BLaER1 treated with 17β-estradiol and CSF1 and Interleukin-3, amounts not matched to agents 10 nM and 100 nM (cell line): ENCODE measurements around the gene ESRRG.
"Not testable (repeated sequence)": the region's sequence is repeated elsewhere in the genome, so short reads cannot be mapped to it uniquely, and the experiment has no call there.

Experiments used
- H3K27ac ChIP-seq, 11 experiments: shearing (Covaris generic); formaldehyde crosslinking; 2 replicates each; pipeline ENCODE4 v1.8.1; 2022
- H3K27me3 ChIP-seq, 11 experiments: shearing (Covaris generic); formaldehyde crosslinking; 2 replicates each; pipeline ENCODE4 v1.8.1; 2022
- H3K36me3 ChIP-seq, 11 experiments: shearing (Covaris generic); formaldehyde crosslinking; 2 replicates each; pipeline ENCODE4 v1.8.1; 2022
- H3K4me1 ChIP-seq, 10 experiments: shearing (Covaris generic); formaldehyde crosslinking; 2 replicates each; pipeline ENCODE4 v1.8.1; 2022
- H3K4me2 ChIP-seq, 11 experiments: shearing (Covaris generic); formaldehyde crosslinking; 2 replicates each; pipeline ENCODE4 v1.8.1; 2022
- H3K4me3 ChIP-seq, 10 experiments: shearing (Covaris generic); formaldehyde crosslinking; 2 replicates each; pipeline ENCODE4 v1.8.1; 2022
- H3K9ac ChIP-seq, 11 experiments: shearing (Covaris generic); formaldehyde crosslinking; 2 replicates each; pipeline ENCODE4 v1.8.1; 2022
- H3K9me3 ChIP-seq, 11 experiments: shearing (Covaris generic); formaldehyde crosslinking; replicated peaks in 1 of 11; 2 replicates each; pipeline ENCODE4 v1.8.1; 2022
- H4K20me1 ChIP-seq, 11 experiments: shearing (Covaris generic); formaldehyde crosslinking; 2 replicates each; pipeline ENCODE4 v1.8.1; 2022
- Cebpa-rat ChIP-seq, 11 experiments: shearing (Covaris generic); IDR thresholded peaks; 2 replicates each; pipeline ENCODE4 v1.8.1; 2022

Gene ESRRG

DNA sequence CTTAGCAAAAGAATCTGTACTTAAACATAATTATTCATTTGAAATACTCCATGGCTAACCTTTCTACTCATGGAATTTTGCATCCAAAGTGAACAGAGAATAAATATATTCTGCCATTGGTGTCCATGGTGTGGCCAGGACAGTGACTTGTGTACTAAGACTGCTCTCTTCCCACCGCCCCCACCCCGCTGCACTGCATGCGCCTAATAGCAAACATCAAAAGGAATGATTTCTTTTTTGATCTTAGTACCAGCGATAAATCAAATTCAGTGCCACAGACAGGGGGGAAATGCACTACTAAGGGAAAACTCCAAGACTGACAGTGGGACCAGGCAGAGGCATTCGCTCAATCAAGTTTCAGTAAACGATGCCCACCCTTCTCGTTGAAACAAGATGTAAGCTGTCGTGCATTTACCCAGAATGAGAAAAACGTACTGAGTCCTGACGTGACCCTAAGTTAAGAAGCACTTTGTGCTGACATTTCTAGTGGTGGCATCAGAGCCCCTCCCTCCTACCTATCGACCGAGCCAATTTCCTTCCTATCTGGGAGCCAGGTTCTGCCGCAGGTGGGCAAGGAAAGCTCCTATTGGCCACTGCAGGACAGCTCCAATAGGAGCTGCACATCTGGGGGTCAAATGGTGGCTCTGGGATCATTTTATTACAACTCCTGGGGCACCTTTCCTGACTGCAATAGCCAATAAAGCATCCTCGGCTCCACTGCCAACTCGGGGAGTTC lies 12.5 kb downstream of the ESRRG start:
- H3K36me3 ChIP-seq: no peaks in the 10 kb centered on the region
- H3K4me2 ChIP-seq: no peak overlapping the region
- no peaks in the 10 kb centered on the region for H3K4me1 ChIP-seq
- H3K9ac ChIP-seq: no peak overlapping the region
- H3K9me3 ChIP-seq: no peaks in the 10 kb centered on the region
- no peak for TF ChIP-seq Cebpa-rat (IDR thresholded peaks at IDR 0.05)
- H3K27ac ChIP-seq: no peak overlapping the region
- H3K27me3 ChIP-seq: no peaks in the 10 kb centered on the region
- no peak overlapping the region for H3K4me3 ChIP-seq
- H4K20me1 ChIP-seq: no peaks in the 10 kb centered on the region

DNA sequence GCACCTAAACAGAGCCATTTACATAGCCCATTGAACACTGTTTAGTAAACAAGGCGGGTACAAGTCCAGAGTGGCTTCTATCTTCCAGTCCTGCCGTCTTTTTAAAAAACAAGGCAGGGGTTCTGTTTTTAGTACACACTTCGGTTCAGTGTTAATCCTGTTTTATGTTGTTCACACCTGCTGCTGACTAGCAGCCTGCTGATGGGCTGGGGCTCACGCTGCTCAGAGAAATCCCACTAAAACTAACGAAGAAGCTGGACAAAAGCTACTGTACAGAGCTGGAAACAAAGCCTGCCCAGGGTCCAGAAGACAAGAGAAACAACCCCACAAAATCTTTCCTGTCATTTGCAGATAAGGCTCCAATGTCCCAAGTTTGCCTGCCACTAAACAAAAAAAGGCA lies 13.2 kb downstream of the ESRRG start:
- no peaks in the 10 kb centered on the region for H3K36me3 ChIP-seq
- TF ChIP-seq Cebpa-rat (IDR thresholded peaks at IDR 0.05): no peak
- H3K4me1 ChIP-seq: no peaks in the 10 kb centered on the region
- no peak overlapping the region for H3K4me2 ChIP-seq
- H3K27ac ChIP-seq: no peak overlapping the region
- H3K4me3 ChIP-seq: no peak overlapping the region
- H4K20me1 ChIP-seq: no peaks in the 10 kb centered on the region
- no peaks in the 10 kb centered on the region for H3K27me3 ChIP-seq
- H3K9me3 ChIP-seq: no peaks in the 10 kb centered on the region
- no peak overlapping the region for H3K9ac ChIP-seq

DNA sequence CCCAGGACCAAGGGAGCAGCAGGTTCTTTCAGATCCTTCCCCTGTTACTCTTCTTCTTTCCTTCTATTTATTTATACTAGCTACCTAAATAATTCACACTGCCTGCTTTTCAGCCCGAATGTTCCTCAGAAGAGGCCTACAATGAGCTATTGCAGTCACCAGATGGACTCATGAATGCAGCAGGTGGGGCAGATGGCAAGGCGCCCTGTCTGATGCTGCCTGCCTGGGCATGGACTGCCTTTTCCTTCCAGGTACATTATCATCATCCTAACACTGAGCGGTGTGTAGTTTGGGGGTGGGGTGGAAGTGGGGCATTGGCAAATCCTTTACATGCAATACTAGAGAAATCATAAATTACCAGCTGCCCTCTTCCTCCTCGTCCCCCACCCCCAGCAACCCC lies 17.6 kb downstream of the ESRRG start:
- Histone ChIP-seq H3K27ac (no peak overlapping the region), H4K20me1 (no peaks in the 10 kb centered on the region), H3K9me3 (no peaks in the 10 kb centered on the region), H3K4me2 (no peak overlapping the region), H3K27me3 (no peaks in the 10 kb centered on the region), H3K4me3 (no peak overlapping the region), H3K36me3 (no peaks in the 10 kb centered on the region), H3K4me1 (peaks cover 0 to 12% (median 2%) of the 10 kb centered on the region in 10 experiments; a peak in 7 of 20 replicates), H3K9ac (no peak overlapping the region)
- TF ChIP-seq Cebpa-rat (IDR thresholded peaks at IDR 0.05): no peak

DNA sequence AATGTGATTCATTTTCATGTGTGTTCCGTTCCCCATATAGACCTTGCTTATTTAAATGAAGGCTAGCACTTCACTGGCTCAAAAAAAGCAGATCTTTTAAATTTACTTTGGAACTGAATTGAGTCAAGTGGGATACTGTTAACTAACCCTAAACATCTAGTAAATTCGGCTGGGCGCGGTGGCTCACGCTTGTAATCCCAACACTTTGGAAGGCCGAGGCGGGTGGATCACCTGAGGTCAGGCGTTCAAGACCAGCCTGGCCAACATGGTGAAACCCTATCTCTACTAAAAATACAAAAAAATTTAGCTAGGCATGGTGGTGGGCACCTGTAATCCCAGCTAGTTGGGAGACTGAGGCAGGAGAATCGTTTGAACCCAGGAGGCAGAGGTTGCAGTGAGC lies 19.2 kb downstream of the ESRRG start:
- not testable (repeated sequence) for H3K27ac ChIP-seq, H3K9me3 ChIP-seq, H4K20me1 ChIP-seq, H3K36me3 ChIP-seq, H3K4me3 ChIP-seq, H3K4me2 ChIP-seq, H3K27me3 ChIP-seq, H3K9ac ChIP-seq
- peaks cover 0 to 12% (median 2%) of the 10 kb centered on the region in 10 experiments; a peak in 7 of 20 replicates for H3K4me1 ChIP-seq

DNA sequence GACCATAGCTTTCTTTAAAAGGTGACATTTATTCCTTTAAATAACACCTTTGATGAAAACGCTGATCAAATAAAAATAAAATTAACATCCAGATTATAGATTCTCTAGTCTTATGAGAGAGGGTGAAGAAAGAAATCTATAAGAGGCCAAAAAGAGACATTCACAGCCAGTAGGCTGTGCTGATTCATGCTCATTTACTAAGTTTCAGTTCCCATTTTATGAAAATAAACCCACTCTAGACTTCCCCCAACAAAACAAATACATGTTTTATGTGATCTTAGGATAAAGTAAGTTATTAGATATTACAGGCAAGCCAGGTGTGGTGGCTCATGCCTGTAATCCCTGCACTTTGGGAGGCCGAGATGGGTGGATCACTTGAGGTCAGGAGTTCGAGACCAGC lies 21.1 kb downstream of the ESRRG start:
- H3K4me3 ChIP-seq: no peak overlapping the region
- H3K4me2 ChIP-seq: peak overlapping the region in 4 of 11 experiments; percentile 15 to 24 (median 20); a peak in 1 of 22 replicates
- H3K4me1 ChIP-seq: peaks cover 0 to 12% (median 2%) of the 10 kb centered on the region in 10 experiments; a peak in 7 of 20 replicates
- H3K27ac ChIP-seq: no peak overlapping the region
- H4K20me1 ChIP-seq: no peaks in the 10 kb centered on the region
- no peaks in the 10 kb centered on the region; a peak in 1 of 22 replicates for H3K27me3 ChIP-seq
- H3K36me3 ChIP-seq: no peaks in the 10 kb centered on the region
- H3K9ac ChIP-seq: no peak overlapping the region
- TF ChIP-seq Cebpa-rat (IDR thresholded peaks at IDR 0.05): no peak
- no peaks in the 10 kb centered on the region for H3K9me3 ChIP-seq

DNA sequence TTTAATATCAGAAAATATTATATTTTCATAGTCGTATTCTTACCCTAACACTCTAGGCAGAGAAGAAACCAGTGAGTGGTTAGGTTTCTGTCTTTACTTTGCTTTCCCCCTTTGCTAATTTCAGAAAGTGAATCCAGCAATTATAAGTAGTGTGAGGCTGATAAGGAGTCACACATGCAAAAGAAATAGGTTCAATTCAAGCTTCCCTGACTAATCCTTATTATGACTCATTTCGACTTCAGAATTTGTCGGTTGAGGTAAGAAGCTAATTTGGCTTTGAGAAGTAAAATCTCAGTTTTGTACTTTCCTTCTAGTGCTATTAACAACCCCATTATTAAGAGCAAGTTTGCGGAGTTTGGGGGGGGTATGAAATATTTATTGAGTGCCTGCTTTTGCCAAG lies 22.4 kb downstream of the ESRRG start:
- TF ChIP-seq Cebpa-rat (IDR thresholded peaks at IDR 0.05): no peak
- Histone ChIP-seq H3K9ac (no peak overlapping the region), H4K20me1 (no peaks in the 10 kb centered on the region), H3K4me2 (no peak overlapping the region), H3K27ac (no peak overlapping the region), H3K4me1 (peaks cover 0 to 12% (median 2%) of the 10 kb centered on the region in 10 experiments; a peak in 7 of 20 replicates), H3K36me3 (no peaks in the 10 kb centered on the region), H3K27me3 (no peaks in the 10 kb centered on the region; a peak in 1 of 22 replicates), H3K4me3 (no peak overlapping the region), H3K9me3 (no peaks in the 10 kb centered on the region)

DNA sequence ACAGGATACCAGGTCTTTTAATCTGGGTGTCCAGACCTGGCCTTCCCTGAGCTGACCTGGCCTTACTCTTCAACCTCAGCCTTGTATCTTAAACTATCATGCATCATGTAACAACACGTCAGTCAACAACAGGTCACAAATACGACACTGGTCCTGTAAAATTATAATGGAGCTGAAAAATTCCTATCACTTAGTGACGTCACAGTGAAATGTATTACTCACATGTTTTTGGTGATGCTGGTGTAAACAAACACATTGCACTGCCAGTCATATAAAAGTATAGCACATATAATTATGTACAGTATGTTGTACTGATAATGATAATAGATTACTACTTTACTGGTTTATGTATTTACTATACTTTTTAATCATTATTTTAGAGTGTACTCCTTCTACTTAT lies 31.5 kb downstream of the ESRRG start:
- no peaks in the 10 kb centered on the region for H3K36me3 ChIP-seq
- no peak overlapping the region for H3K27ac ChIP-seq
- TF ChIP-seq Cebpa-rat (IDR thresholded peaks at IDR 0.05): no peak
- no peaks in the 10 kb centered on the region for H4K20me1 ChIP-seq
- no peak overlapping the region for H3K4me3 ChIP-seq
- no peaks in the 10 kb centered on the region for H3K9me3 ChIP-seq
- no peak overlapping the region for H3K4me2 ChIP-seq
- H3K4me1 ChIP-seq: no peaks in the 10 kb centered on the region
- H3K27me3 ChIP-seq: no peaks in the 10 kb centered on the region
- no peak overlapping the region for H3K9ac ChIP-seq

DNA sequence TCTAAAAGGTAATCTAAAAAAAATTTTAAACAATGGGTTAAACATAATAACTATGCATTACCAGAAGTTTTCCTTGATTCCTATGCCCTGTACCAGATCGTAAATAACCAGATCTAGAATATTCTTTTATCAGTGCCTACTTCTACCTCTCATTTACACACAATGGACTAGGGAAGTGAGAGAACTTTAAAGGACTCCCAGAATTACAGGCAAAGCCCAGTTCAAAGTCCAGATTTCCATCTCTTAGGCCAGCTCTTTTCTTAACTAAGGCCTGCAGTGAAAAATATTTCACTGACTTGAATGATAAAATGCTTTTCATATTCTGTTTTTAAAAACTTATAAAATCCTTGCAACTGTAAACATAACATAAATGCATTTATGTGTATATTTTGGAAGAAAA lies 32.6 kb downstream of the ESRRG start:
- no peak overlapping the region for H3K9ac ChIP-seq
- no peaks in the 10 kb centered on the region for H3K27me3 ChIP-seq
- no peaks in the 10 kb centered on the region for H3K4me1 ChIP-seq
- H3K27ac ChIP-seq: no peak overlapping the region
- no peak overlapping the region for H3K4me2 ChIP-seq
- H3K4me3 ChIP-seq: no peak overlapping the region
- TF ChIP-seq Cebpa-rat (IDR thresholded peaks at IDR 0.05): no peak
- no peaks in the 10 kb centered on the region for H3K36me3 ChIP-seq
- H4K20me1 ChIP-seq: no peaks in the 10 kb centered on the region
- no peaks in the 10 kb centered on the region for H3K9me3 ChIP-seq

DNA sequence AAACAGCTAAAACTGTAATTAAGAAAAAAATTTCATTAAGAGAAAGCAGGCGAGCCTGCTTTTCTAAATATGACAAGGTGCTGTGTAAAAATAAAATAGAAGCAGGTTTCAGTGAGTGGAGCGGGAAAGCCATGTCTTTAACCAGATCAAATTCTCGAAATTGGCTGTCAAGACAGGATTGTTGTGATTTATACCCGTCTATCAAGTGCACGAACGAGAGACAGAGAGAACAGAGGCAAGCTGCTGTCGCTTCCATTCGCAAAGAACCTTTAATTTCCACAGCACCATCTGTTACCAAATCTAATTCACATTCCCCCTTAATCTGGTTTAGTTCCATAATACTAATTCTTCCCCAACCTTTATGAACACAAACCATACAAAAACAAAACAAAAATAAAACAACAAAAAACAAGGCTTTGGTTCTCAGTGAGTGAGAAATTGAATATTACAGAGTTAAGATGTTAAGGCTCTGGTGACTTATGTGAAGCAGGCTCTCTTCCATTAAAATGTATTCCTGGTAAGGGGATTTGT lies 35.0 kb downstream of the ESRRG start:
- H3K4me2 ChIP-seq: no peak overlapping the region
- H3K27ac ChIP-seq: no peak overlapping the region
- no peaks in the 10 kb centered on the region for H3K9me3 ChIP-seq
- H3K36me3 ChIP-seq: no peaks in the 10 kb centered on the region
- TF ChIP-seq Cebpa-rat (IDR thresholded peaks at IDR 0.05): no peak
- H4K20me1 ChIP-seq: no peaks in the 10 kb centered on the region
- H3K27me3 ChIP-seq: no peaks in the 10 kb centered on the region
- no peaks in the 10 kb centered on the region for H3K4me1 ChIP-seq
- H3K4me3 ChIP-seq: no peak overlapping the region
- H3K9ac ChIP-seq: no peak overlapping the region
